Fibroblast of lung (primary cell): Measurements from ENCODE around the gene THOC1.

Experiments
- EZH2 ChIP-seq: IDR thresholded peaks from 2 replicates; pipeline ENCODE4 v1.5.1; 2012; ENCODE audit warnings: low read length, control low read depth, mild to moderate bottlenecking; ENCODE audit errors: missing control alignments
- TF ChIP-seq, protein P1 (sequence below), 2 donors: IDR thresholded peaks in 1 of 2; conservative IDR thresholded peaks in 1 of 2; 1 replicate in 1 of 2; 2 replicates in 1 of 2; pipeline ENCODE4 v1.5.1; 2011 to 2012; ENCODE audit warnings: low read length in 2 of 2, control low read depth in 1 of 2, inconsistent platforms in 1 of 2, low read depth in 1 of 2, mild to moderate bottlenecking in 1 of 2

DNA sequence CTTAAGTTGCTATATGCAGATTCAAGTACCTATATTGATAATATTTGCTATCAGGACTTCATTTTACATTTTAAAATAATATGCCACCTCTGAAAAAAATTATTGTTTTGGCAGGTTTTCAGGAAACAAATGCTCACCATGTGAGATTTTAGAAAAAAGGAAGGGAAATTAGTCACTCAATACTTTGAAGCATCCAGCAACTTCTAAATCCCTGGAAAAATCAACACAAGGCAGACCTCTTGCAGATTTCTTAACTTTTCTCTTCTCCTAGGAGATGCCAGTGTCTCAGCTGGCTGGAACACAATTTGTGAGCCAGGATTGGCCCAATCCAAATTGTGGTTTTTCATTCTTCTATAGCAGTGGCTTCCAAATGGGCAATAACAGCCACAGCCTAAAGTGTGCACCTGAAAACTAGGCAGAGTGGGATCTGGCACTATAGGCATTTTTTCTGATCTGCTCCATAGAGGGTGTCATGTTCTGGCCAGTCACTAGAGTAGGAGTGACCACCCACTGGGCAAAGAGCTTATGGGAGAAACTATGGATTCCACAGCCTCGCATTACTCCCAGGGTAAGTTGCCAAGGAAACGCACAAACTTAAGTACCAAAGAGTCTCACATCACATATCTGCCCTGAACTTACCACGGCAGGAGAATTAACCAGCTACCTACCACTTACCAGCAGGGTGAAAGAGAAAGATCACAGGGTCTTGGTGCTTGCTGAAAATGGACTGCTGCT is 28.1 kb upstream of the THOC1 start:
- no peak for TF ChIP-seq EZH2
- TF ChIP-seq, protein P1, sequence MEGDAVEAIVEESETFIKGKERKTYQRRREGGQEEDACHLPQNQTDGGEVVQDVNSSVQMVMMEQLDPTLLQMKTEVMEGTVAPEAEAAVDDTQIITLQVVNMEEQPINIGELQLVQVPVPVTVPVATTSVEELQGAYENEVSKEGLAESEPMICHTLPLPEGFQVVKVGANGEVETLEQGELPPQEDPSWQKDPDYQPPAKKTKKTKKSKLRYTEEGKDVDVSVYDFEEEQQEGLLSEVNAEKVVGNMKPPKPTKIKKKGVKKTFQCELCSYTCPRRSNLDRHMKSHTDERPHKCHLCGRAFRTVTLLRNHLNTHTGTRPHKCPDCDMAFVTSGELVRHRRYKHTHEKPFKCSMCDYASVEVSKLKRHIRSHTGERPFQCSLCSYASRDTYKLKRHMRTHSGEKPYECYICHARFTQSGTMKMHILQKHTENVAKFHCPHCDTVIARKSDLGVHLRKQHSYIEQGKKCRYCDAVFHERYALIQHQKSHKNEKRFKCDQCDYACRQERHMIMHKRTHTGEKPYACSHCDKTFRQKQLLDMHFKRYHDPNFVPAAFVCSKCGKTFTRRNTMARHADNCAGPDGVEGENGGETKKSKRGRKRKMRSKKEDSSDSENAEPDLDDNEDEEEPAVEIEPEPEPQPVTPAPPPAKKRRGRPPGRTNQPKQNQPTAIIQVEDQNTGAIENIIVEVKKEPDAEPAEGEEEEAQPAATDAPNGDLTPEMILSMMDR (conservative IDR thresholded peaks at IDR 0.05 in 1 of 2, IDR thresholded peaks at IDR 0.05 in 1 of 2; ENCODE audit: low read depth in 1 of 2, low read length in 2 of 2), result no peak
